Upper lobe of left lung (tissue), 6 donors: ENCODE data around the gene CNDP2. TPM values are rescaled to one million over a fixed set of nuclear protein-coding genes. Genes with fewer than 3 reads are reported as not detected.

Experiments used
- ATAC-seq, 2 donors: fragments of 200-7000 bp; cut with Tn5 transposase; one replicate each; pipeline ENCODE4 v1.9.1; 2022; ENCODE audit warnings: mild to moderate bottlenecking in 2 of 2, moderate library complexity in 2 of 2; ENCODE audit not compliant: low FRiP score in 2 of 2
- DNase-seq, 2 donors: peaks; one replicate each; pipeline ENCODE4 v3.0.0-alpha.2; 2019 to 2020
- H3K27ac ChIP-seq, 4 donors: fragments of 200-600 bp; sonication (generic); one replicate each; pipeline ENCODE4 v1.5.1; 2016 to 2019
- H3K27me3 ChIP-seq, 4 donors: fragments of 200-600 bp; sonication (generic); one replicate each; pipeline ENCODE4 v1.5.1; 2017 to 2019
- H3K36me3 ChIP-seq, 4 donors: fragments of 200-600 bp; sonication (generic); one replicate each; pipeline ENCODE4 v1.5.1; 2016 to 2019
- H3K4me1 ChIP-seq, 4 donors: fragments of 200-600 bp; sonication (generic); one replicate each; pipeline ENCODE4 v1.5.1; 2018 to 2019
- H3K4me3 ChIP-seq, 4 donors: fragments of 200-600 bp; sonication (generic); one replicate each; pipeline ENCODE4 v1.5.1; 2017 to 2019; ENCODE audit warnings: mild to moderate bottlenecking in 2 of 4, moderate library complexity in 1 of 4
- H3K9me3 ChIP-seq, 4 donors: fragments of 200-600 bp; sonication (generic); one replicate each; pipeline ENCODE4 v1.5.1; 2018 to 2019
- CTCF ChIP-seq, 6 experiments: fragments of 450-650 bp in 4 of 6; fragments of 200-600 bp in 2 of 6; sonication (generic) in 2 of 6; IDR thresholded peaks; one replicate each; pipeline ENCODE4 v1.5.1; 2016 to 2019; ENCODE audit warnings: antibody characterized with exemption in 6 of 6
- EP300 ChIP-seq, 4 donors: sonication (generic); formaldehyde crosslinking; IDR thresholded peaks; one replicate each; pipeline ENCODE4 v1.5.1; 2017; ENCODE audit warnings: antibody characterized with exemption in 4 of 4, control low read depth in 2 of 4
- POLR2A ChIP-seq, 4 donors: fragments of 450-650 bp; IDR thresholded peaks; one replicate each; pipeline ENCODE4 v1.5.1; 2016 to 2017; ENCODE audit warnings: antibody characterized with exemption in 4 of 4, mild to moderate bottlenecking in 2 of 4
- POLR2AphosphoS5 ChIP-seq, 2 donors: sonication (generic); formaldehyde crosslinking; IDR thresholded peaks; one replicate each; pipeline ENCODE4 v1.5.1; 2017; ENCODE audit warnings: antibody characterized with exemption in 2 of 2
- WGBS, 2 donors: methylation state at CpG; one replicate each; pipeline ENCODE4 v1.1.5; 2017 to 2018; 5-methylcytosine and 5-hydroxymethylcytosine counted together
- total RNA-seq, 6 donors: library from RNA; depleted of rRNA in 4 of 6; stranded (reverse); fragments of >200 nt in 4 of 6; gene quantifications; one replicate each; pipeline versions ENCODE4 v1.1.0 to v1.2.1, GENCODE V29; 2016 to 2021
- donor health status: DM: no; HTN: no; CAD: no; lungs with moderate emphysema.
- donor health status: DM: no; HTN: yes; CAD: no; lungs with severe emphysema.

CNDP2 gene
- total RNA-seq: 100 to 1,000 TPM; 147 to 279 (median 196) TPM

- Histone ChIP-seq H3K4me3 (peak within 1 kb of the TSS; percentile 81 to 96 (median 90)), H3K36me3 (peaks cover 0 to under 1% (median 0%) of the 10 kb centered on the region in 4 donors), H3K4me1 (peaks cover 21 to 46% (median 37%) of the 10 kb centered on the region in 4 donors), H3K27ac (peak within 1 kb of the TSS; percentile 90 to 97 (median 96)), H3K9me3 (no peaks in the 10 kb centered on the region), H3K27me3 (no peaks in the 10 kb centered on the region)
- WGBS, 2 donors: 1% methylated on average over 16 to 56 of the region's 71 CpGs
- DNase-seq (peak; percentile 100), ATAC-seq (peak; percentile 97 to 98)
- peak in 1 of 6 experiments; percentile 8 for TF ChIP-seq CTCF (IDR thresholded peaks at IDR 0.05)
- peak; percentile 26 to 86 (median 54) for TF ChIP-seq POLR2A (IDR thresholded peaks at IDR 0.05)
- TF ChIP-seq POLR2AphosphoS5 (IDR thresholded peaks at IDR 0.05): peak; percentile 82 to 91
- peak in 1 of 4 donors; percentile 76 for TF ChIP-seq EP300 (IDR thresholded peaks at IDR 0.05)
These were observed at the start of gene CNDP2 for GRCh38 chr18:74495581-74496507. Gene CNDP2 (plus strand): TSS chr18:74496363. CDS start chr18:74499974, 3,611 bp downstream.

DNA sequence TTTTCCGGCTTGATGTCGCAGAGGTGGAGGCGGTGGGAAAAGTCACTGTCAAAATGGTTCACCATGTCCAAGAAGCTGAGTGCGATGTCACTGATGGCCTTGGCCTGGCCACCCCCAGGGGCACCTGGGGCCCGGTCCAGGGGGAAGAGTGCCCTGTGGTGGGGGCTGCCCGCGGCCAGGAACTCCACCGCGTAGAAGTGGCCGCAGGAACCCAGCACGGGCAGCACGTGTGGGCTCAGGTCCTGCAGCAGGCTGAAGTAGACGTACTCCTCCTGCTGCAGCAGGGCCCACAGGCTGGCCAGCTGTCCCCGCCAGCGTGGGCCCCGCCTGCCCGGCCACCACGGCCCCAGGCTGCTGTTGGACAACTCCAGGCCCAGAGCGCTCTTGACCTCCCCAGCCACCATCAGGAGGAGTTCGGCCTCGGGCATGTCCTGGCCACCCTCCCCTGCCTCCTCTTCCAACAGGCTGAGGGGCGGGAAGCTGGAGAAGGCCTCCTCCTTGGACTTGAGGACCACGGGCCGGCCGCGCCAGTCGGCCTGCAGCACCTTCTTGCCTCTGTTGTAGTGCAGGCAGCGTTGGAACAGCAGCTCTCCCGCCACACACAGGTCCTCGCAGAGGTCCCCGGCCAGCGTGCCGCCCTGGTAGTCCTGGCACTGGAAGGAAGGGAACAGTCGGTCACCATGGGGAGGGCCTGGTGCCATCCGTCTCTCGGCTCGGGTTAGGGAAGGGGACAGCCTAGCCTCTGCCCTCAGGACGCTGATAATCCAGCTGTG is 49.3 kb upstream of the CNDP2 start:
- Histone ChIP-seq H3K27me3 (no peaks in the 10 kb centered on the region), H3K36me3 (no peaks in the 10 kb centered on the region), H3K4me1 (no peaks in the 10 kb centered on the region), H3K9me3 (no peaks in the 10 kb centered on the region), H3K4me3 (no peak overlapping the region), H3K27ac (no peak overlapping the region)
- WGBS, 2 donors: 89 to 92% methylated on average over 5 to 26 of the region's 38 CpGs
- TF ChIP-seq CTCF (IDR thresholded peaks at IDR 0.05) (no peak), POLR2A (IDR thresholded peaks at IDR 0.05) (no peak), POLR2AphosphoS5 (IDR thresholded peaks at IDR 0.05) (no peak), EP300 (IDR thresholded peaks at IDR 0.05) (no peak)
- DNase-seq (peak in 1 of 2 donors; percentile 65), ATAC-seq (no peak)

DNA sequence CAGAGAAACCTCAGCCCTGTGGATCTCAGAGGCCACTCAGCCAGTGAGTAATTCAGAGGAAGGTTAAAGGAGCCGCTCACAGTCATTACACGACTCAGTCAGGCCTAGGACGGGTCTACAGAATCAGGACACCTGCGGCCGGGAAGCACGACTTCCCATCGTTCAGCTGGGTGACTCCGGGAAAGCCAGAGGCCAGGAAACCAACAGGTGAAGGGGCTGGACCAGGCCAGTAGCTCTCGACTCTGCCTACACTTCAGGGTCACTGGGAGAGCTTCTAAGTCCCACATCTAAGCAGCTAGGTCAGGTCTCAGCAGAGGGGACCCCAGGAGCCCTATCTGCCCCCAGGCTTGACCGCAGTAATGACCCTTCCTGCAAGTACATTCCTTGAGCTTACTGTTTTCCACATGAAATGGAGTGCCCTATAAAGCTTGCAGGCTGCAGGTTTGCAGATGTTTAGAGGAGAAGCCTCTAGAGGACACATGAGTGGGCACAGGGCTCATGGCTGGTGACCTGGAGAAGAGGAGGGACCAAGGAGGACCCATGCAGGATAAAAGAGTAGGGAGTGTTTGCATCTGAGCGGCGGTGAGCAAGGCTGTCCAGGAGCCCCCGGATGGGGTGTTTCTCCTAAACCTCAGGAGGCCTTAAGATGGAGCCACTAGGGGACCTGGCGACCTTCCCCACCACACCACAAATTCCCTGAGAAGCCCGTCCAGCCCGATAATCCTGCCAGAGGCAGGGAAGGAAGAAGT is 48.6 kb upstream of the CNDP2 start:
- TF ChIP-seq EP300 (IDR thresholded peaks at IDR 0.05) (no peak), CTCF (IDR thresholded peaks at IDR 0.05) (no peak), POLR2AphosphoS5 (IDR thresholded peaks at IDR 0.05) (no peak), POLR2A (IDR thresholded peaks at IDR 0.05) (no peak)
- no peaks in the 10 kb centered on the region for H3K27me3 ChIP-seq
- DNase-seq (no peak), ATAC-seq (no peak)
- no peaks in the 10 kb centered on the region for H3K9me3 ChIP-seq
- no peak overlapping the region for H3K4me3 ChIP-seq
- H3K36me3 ChIP-seq: no peaks in the 10 kb centered on the region
- WGBS, 2 donors: 92 to 93% methylated on average over 6 to 16 of the region's 16 CpGs
- H3K27ac ChIP-seq: no peak overlapping the region
- no peaks in the 10 kb centered on the region for H3K4me1 ChIP-seq

DNA sequence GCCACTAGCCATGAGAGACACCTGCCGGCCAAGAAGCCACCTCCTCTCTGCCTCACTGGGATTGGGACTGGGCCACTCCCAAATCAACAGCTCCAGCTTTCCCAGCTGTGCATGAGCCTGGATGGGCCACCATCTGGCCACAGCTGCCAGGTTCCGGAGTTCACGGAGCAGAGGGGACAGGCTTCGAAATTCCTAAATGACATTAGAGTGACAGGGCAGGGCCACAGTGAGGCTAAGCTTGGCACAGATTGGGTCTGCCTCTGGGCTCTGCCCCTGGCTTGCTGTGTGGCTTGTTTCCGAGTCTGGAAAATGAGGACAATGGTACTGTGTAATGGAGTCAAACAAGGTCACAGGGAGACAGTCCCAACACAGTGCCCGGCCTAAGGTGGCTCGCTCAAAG is 45.5 kb upstream of the CNDP2 start:
- H3K27ac ChIP-seq: no peak overlapping the region
- ATAC-seq (no peak), DNase-seq (no peak)
- H3K27me3 ChIP-seq: peaks cover 0 to 7% (median under 1%) of the 10 kb centered on the region in 4 donors
- WGBS, 2 donors: 71 to 79% methylated on average over 5 to 7 of the region's 7 CpGs
- H3K36me3 ChIP-seq: no peaks in the 10 kb centered on the region
- H3K4me3 ChIP-seq: no peak overlapping the region
- no peak for TF ChIP-seq CTCF (IDR thresholded peaks at IDR 0.05)
- TF ChIP-seq POLR2AphosphoS5 (IDR thresholded peaks at IDR 0.05): no peak
- no peak for TF ChIP-seq EP300 (IDR thresholded peaks at IDR 0.05)
- TF ChIP-seq POLR2A (IDR thresholded peaks at IDR 0.05): no peak
- no peaks in the 10 kb centered on the region for H3K4me1 ChIP-seq
- H3K9me3 ChIP-seq: no peaks in the 10 kb centered on the region
